Activated T-helper 1 cell treated with anti-CD3 and anti-CD28 coated beads, Interleukin-12 subunit alpha, Interleukin-12 subunit beta, Interleukin-2, Interleukin-4 antibody, amounts not matched to agents 30 ng/mL and 10 ng/mL and 1 ng/mL, durations not matched to agents 14 hours and 24 hours and 36 hours (primary cell): ENCODE measurements around the gene EIF2B4. TPM values are rescaled to one million over a fixed set of nuclear protein-coding genes. Genes with fewer than 3 reads are reported as not detected.
"Not testable (repeated sequence)": the region's sequence is repeated elsewhere in the genome, so short reads cannot be mapped to it uniquely, and the experiment has no call there.

Experiments
- DNase-seq: peaks from one replicate; pipeline ENCODE4 v3.0.0; 2021; ENCODE audit warnings: low spot score
- H3K27ac Mint-ChIP-seq: one replicate; pipeline ENCODE4 v1.8.0; 2021; ENCODE audit warnings: mild to moderate bottlenecking, mixed read lengths
- H3K27me3 Mint-ChIP-seq: one replicate; pipeline ENCODE4 v1.8.0; 2022; ENCODE audit warnings: mild to moderate bottlenecking, moderate library complexity, mixed read lengths; ENCODE audit not compliant: insufficient read depth
- H3K36me3 Mint-ChIP-seq: one replicate; pipeline ENCODE4 v1.8.0; 2021; ENCODE audit warnings: low read depth, mixed read lengths
- H3K4me1 Mint-ChIP-seq: one replicate; pipeline ENCODE4 v1.8.0; 2021; ENCODE audit warnings: low read depth, mixed read lengths
- H3K4me3 Mint-ChIP-seq: one replicate; pipeline ENCODE4 v1.8.0; 2021; ENCODE audit warnings: mild to moderate bottlenecking, moderate library complexity, mixed read lengths
- H3K9me3 Mint-ChIP-seq: one replicate; pipeline ENCODE4 v1.8.0; 2021; ENCODE audit warnings: mixed read lengths
- intact Hi-C: fragments of 100-400 bp; cut with micrococcal nuclease; formaldehyde crosslinking; loops from one replicate; pipeline ENCODE4 v1.15.1; 2024
- total RNA-seq: library from RNA; stranded (reverse); gene quantifications from 2 replicates; pipeline ENCODE4 v1.2.3, GENCODE V29; 2022

Gene EIF2B4
- total RNA-seq, 1 donor from 2014 or later, result 55.8 TPM

- Mint-ChIP-seq H3K4me1 (peaks cover 37% of the 10 kb centered on the region), H3K27ac (peak overlapping the region; percentile 41), H3K27me3 (no peaks in the 10 kb centered on the region), H3K9me3 (no peaks in the 10 kb centered on the region), H3K4me3 (no peak overlapping the region), H3K36me3 (peaks cover 51% of the 10 kb centered on the region)
- DNase-seq, result no peak
- intact Hi-C loops, result no loop called here
Measured at GRCh38 chr2:27373567-27373966, 3.4 kb upstream of the EIF2B4 start.

DNA sequence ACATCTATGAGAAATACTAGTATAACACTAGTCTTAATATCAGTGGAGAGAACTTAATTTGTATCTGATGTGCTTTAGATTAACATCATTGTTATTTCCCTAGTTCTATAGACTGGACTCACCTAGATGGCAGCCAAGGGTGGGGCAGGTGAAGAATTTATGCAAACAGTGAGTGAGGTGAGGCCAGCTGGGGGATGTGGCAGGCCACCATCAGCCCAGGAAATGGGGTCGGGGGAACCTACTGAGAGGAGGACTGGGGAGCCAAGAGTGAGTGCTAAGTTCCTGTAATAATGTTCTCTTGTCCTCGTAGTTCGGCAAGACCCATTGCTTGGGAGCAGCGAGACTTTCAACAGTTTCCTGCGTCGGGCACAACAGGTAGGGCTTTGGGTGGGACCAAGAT lies 2.8 kb upstream of the EIF2B4 start:
- intact Hi-C loops, result no loop called here

DNA sequence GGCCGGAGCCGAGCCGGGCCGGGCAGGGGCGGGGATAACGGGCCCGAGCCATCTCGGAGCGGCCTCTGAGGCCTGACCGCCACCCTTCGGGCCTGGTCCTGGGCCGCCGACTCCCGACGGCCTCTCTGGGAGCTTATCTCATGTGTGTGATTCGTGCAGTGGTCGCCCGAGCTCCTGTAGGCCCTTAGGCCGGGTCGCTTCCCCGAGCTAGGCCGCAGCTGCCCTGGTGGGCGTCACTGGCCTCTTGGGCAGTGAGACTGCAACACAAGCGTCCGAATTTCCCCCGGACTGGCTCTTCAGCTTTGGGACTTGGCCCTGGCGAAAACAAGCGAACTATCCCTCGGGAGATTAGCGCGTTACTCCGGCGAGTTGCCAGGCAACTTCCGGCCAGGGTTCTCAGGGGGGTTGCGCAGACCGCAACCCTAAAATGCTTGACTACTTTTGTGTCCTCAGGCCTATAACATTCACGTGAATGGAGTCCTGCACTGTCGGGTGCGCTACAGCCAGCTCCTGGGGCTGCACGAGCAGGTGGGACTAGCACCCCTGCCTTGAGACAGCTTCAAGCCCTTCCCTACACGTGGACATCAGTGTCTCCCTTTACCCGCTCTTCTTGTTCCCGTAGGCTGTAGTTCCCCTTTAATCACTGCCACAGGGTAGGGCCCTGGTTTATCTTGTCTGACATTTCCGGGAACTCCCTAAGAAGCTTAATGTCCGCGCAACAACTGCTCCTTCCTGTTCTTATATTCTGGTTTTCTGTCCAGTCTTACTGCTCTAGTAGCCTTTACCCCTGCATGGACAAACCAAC lies 880 bp upstream of the EIF2B4 start:
- Mint-ChIP-seq H3K27me3 (no peaks in the 10 kb centered on the region), H3K4me3 (peak overlapping the region; percentile 96), H3K9me3 (no peaks in the 10 kb centered on the region), H3K4me1 (peaks cover 43% of the 10 kb centered on the region), H3K27ac (peak overlapping the region; percentile 98), H3K36me3 (peaks cover 58% of the 10 kb centered on the region)
- DNase-seq, result no peak
- intact Hi-C loops, result loop anchor here (1.0 kb wide), 14 partner anchors 9 to 320 kb away; partner anchors contain the start of genes AGBL5, CAD, GTF3C2 and IFT172

More for the DNA sequence above, 2.8 kb upstream of the EIF2B4 start:
- H3K27me3 Mint-ChIP-seq, result no peaks in the 10 kb centered on the region
- H3K4me3 Mint-ChIP-seq, result peak overlapping the region; percentile 96
- H3K27ac Mint-ChIP-seq, result no peak overlapping the region
- H3K9me3 Mint-ChIP-seq, result no peaks in the 10 kb centered on the region
- DNase-seq, result no peak
- H3K36me3 Mint-ChIP-seq, result peaks cover 53% of the 10 kb centered on the region
- peaks cover 43% of the 10 kb centered on the region for H3K4me1 Mint-ChIP-seq

GRCh38 chr2:27369471-27370025 lies 590 bp downstream of the EIF2B4 start:
- DNase-seq, result no peak
- Mint-ChIP-seq H3K9me3 (no peaks in the 10 kb centered on the region), H3K27me3 (no peaks in the 10 kb centered on the region), H3K27ac (peak overlapping the region; percentile 94), H3K36me3 (peaks cover 53% of the 10 kb centered on the region), H3K4me3 (peak overlapping the region; percentile 96), H3K4me1 (peaks cover 43% of the 10 kb centered on the region)
- intact Hi-C loops, result loop anchor here (1.0 kb wide), 14 partner anchors 11 to 318 kb away; partner anchors contain the start of genes AGBL5, CAD, GTF3C2 and IFT172

GRCh38 chr2:27363933-27364332 lies 6.2 kb downstream of the EIF2B4 start:
- no peak overlapping the region for H3K27ac Mint-ChIP-seq
- no peaks in the 10 kb centered on the region for H3K9me3 Mint-ChIP-seq
- H3K4me1 Mint-ChIP-seq, result peaks cover 10% of the 10 kb centered on the region
- DNase-seq, result no peak
- intact Hi-C loops, result no loop called here
- peaks cover 38% of the 10 kb centered on the region for H3K36me3 Mint-ChIP-seq
- no peak overlapping the region for H3K4me3 Mint-ChIP-seq
- no peaks in the 10 kb centered on the region for H3K27me3 Mint-ChIP-seq

DNA sequence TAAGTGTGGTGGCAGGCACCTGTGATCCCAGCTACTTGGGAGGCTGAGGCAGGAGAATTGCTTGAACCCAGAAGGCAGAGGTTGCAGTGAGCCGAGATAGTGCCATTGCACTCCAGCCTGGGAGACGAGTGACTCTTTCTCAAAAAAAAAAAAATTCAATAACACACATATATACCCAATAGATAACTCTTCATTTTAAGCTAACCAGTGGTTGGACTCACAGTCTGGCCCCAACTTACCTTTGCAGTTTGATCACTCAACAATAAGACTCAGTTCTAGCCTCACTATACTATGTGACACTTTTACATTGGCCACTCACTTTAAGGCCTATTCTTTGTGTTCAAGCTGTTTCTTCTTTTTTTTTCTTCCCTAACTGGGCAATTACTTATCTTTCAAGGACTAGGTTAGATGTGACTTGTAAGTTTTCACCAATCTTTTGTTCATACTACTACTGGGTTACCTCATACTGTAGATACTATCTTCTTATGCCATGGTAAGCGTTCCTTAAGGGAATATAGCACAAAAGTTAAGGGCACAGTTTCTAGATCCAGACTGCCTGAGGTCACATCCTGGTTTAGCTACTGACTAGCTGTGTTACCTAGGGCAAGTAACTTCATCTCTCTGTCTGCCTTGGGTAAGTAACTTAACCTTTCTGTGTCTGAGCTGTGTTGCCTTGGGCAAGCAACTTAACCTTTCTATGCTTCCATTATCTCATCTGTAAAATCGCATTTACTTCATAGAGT lies 7.3 kb downstream of the EIF2B4 start:
- no peak for DNase-seq
- Mint-ChIP-seq H3K27ac (peak overlapping the region; percentile 12), H3K4me1 (peaks cover 10% of the 10 kb centered on the region), H3K36me3 (peaks cover 37% of the 10 kb centered on the region), H3K27me3 (no peaks in the 10 kb centered on the region), H3K4me3 (no peak overlapping the region), H3K9me3 (no peaks in the 10 kb centered on the region)
- intact Hi-C loops, result no loop called here

- Mint-ChIP-seq H3K27me3 (no peaks in the 10 kb centered on the region), H3K27ac (peak within 1 kb of the TSS; percentile 99), H3K4me3 (peak within 1 kb of the TSS; percentile 98), H3K36me3 (peaks cover 11% of the 10 kb centered on the region), H3K9me3 (no peaks in the 10 kb centered on the region), H3K4me1 (peaks cover 47% of the 10 kb centered on the region)
- intact Hi-C loops, result loop anchor here (1.0 to 10.0 kb wide), 14 partner anchors 14 to 1538 kb away; partner anchors contain the start of genes AGBL5, ASXL2, ATRAID and EIF2B4
- DNase-seq, result peak; percentile 89
Measured at GRCh38 chr2:27356382-27357181, 13.6 kb downstream of the EIF2B4 start, which contains the start of gene GTF3C2. TSS of gene GTF3C2 (minus strand) at chr2:27356764. CDS start at chr2:27343554, 13,210 bp downstream.

DNA sequence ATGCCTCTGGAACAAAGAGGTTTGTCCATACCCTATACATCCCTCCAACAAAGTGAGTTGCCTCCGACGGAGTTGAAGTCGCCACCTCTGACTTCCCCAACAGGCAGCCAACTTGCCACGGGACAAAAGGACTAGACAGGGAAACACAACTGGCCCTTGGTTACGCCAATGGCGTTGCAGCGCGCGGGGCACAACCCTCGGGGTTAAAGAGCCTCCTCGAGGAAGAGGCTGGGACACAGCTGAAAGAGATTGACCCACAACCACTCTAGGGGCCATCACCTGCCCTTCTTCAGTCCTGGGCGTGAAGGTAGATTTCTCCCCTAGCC lies 14.1 kb downstream of the EIF2B4 start:
- Mint-ChIP-seq H3K9me3 (no peaks in the 10 kb centered on the region), H3K4me1 (peaks cover 49% of the 10 kb centered on the region), H3K27me3 (no peaks in the 10 kb centered on the region), H3K36me3 (peaks cover 11% of the 10 kb centered on the region), H3K4me3 (peak overlapping the region; percentile 98), H3K27ac (peak overlapping the region; percentile 99)
- intact Hi-C loops, result loop anchor here (1.0 to 10.0 kb wide), 14 partner anchors 14 to 1539 kb away; partner anchors contain the start of genes AGBL5, ASXL2, ATRAID and EIF2B4
- DNase-seq, result peak; percentile 53

DNA sequence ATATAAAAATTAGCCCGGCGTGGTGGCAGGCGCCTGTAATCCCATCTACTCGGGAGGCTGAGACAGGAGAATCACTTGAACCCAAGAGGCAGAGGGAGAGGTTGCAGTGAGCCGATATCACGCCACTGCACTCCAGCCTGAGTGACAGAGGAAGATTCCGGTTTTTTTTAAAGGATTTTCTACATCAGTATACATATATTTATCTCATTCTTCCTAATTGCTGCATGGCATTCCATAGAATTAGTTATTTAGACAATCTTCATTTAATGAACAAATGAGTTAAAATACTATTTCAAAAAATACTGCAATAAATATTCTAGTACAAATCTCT lies 15.6 kb downstream of the EIF2B4 start:
- Mint-ChIP-seq H3K9me3 (no peaks in the 10 kb centered on the region), H3K36me3 (peaks cover 13% of the 10 kb centered on the region), H3K27me3 (no peaks in the 10 kb centered on the region), H3K4me1 (peaks cover 54% of the 10 kb centered on the region), H3K4me3 (peak overlapping the region; percentile 62), H3K27ac (no peak overlapping the region)
- intact Hi-C loops, result loop anchor here (10.0 kb wide), 1 partner anchor 1540 kb away; the partner anchor contains the start of gene WDR43
- no peak for DNase-seq

DNA sequence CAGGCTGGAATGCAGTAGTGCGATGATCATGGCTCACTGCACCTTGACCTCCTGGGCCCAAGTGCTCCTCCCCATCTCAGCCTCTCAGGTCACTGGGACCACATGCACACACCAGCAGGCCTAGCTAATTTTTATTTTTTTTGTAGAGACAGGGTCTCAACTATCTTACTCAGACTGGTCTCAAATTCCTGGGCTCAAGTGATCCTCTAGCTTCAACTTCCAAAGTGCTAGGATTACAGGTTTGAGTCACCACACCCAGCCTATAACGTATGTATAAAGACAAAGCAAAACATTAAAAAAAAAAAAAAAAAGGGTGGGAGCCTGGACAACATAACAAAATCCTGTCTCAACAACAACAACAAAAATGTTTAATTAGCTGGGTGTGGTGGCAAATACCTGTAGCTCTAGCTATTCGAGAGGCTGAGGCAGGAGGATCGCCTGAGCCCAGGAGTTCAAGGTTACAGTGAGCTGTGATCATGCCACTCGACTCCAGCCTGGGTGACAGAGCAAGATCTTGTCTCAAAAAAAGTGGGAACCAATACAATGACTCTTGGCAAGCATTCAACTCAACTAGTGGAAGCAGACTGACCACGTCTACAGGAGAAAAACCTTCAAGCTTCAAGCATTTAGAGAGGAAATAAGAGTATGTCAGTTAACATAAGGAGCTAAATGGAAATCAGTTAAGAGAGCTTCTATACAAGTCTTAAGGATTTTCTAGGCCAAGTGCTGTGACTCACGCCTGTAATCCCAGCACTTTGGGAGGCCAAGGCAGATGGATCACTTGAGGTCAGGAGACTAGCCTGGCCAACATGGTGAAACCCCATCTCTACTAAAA lies 16.2 kb downstream of the EIF2B4 start:
- peaks cover 13% of the 10 kb centered on the region for H3K36me3 Mint-ChIP-seq
- no peaks in the 10 kb centered on the region for H3K9me3 Mint-ChIP-seq
- no peak for DNase-seq
- H3K4me3 Mint-ChIP-seq, result peak overlapping the region; percentile 62
- peaks cover 54% of the 10 kb centered on the region for H3K4me1 Mint-ChIP-seq
- intact Hi-C loops, result loop anchor here (10.0 kb wide), 1 partner anchor 1541 kb away; the partner anchor contains the start of gene WDR43
- no peaks in the 10 kb centered on the region for H3K27me3 Mint-ChIP-seq
- no peak overlapping the region for H3K27ac Mint-ChIP-seq

GRCh38 chr2:27353386-27353761 lies 16.8 kb downstream of the EIF2B4 start:
- not testable (repeated sequence) for DNase-seq, H3K9me3 Mint-ChIP-seq, H3K27ac Mint-ChIP-seq, H3K27me3 Mint-ChIP-seq, H3K4me3 Mint-ChIP-seq
- intact Hi-C loops, result loop anchor here (10.0 kb wide), 1 partner anchor 1541 kb away; the partner anchor contains the start of gene WDR43
- Mint-ChIP-seq H3K36me3 (peaks cover 11% of the 10 kb centered on the region), H3K4me1 (peaks cover 49% of the 10 kb centered on the region)
